Neural crest cell (in vitro differentiated cells): ENCODE results near the gene RBFOX1. TPM values are rescaled to one million over a fixed set of nuclear protein-coding genes. Genes with fewer than 3 reads are reported as not detected.

Experiments
- DNase-seq: peaks from one replicate; pipeline ENCODE4 v3.0.0; 2021; ENCODE audit warnings: low read depth, mixed read lengths, low spot score
- H3K27ac Mint-ChIP-seq: one replicate; pipeline ENCODE4 v1.8.0; 2021; ENCODE audit warnings: mild to moderate bottlenecking, mixed read lengths; ENCODE audit not compliant: unreplicated experiment
- H3K27me3 Mint-ChIP-seq: 2 replicates; pipeline ENCODE4 v1.8.0; 2021; ENCODE audit warnings: low read depth, mild to moderate bottlenecking, mixed read lengths
- H3K36me3 Mint-ChIP-seq: 2 replicates; pipeline ENCODE4 v1.8.0; 2021; ENCODE audit warnings: low read depth, mild to moderate bottlenecking, mixed read lengths
- H3K4me1 Mint-ChIP-seq: 2 replicates; pipeline ENCODE4 v1.8.0; 2021; ENCODE audit warnings: mixed read lengths
- H3K4me3 Mint-ChIP-seq: one replicate; pipeline ENCODE4 v1.8.0; 2021; ENCODE audit warnings: mild to moderate bottlenecking, mixed read lengths
- H3K9me3 Mint-ChIP-seq: 2 replicates; pipeline ENCODE4 v1.8.0; 2021; ENCODE audit warnings: mixed read lengths
- CTCF ChIP-seq: fragments of 200-600 bp; sonication (generic); conservative IDR thresholded peaks from 2 replicates; pipeline ENCODE4 v1.5.0; 2021; ENCODE audit warnings: antibody characterized with exemption, mild to moderate bottlenecking
- total RNA-seq: library from RNA; stranded (reverse); gene quantifications from 2 replicates; pipeline ENCODE4 v1.2.1, GENCODE V29; 2021

Gene RBFOX1
- total RNA-seq, 1 donor from 2014 or later = 1.4 TPM

GRCh38 chr16:7689234-7689633 is 356.6 kb downstream of the RBFOX1 start:
- H3K4me1 Mint-ChIP-seq = no peaks in the 10 kb centered on the region
- no peaks in the 10 kb centered on the region for H3K9me3 Mint-ChIP-seq
- H3K27ac Mint-ChIP-seq = no peak overlapping the region
- peaks cover 19% of the 10 kb centered on the region for H3K27me3 Mint-ChIP-seq
- TF ChIP-seq CTCF = no peak
- H3K36me3 Mint-ChIP-seq = no peaks in the 10 kb centered on the region
- no peak for DNase-seq
- H3K4me3 Mint-ChIP-seq = no peak overlapping the region

- Mint-ChIP-seq H3K27ac (no peak overlapping the region), H3K36me3 (no peaks in the 10 kb centered on the region), H3K4me1 (no peaks in the 10 kb centered on the region), H3K4me3 (no peak overlapping the region), H3K9me3 (no peaks in the 10 kb centered on the region), H3K27me3 (peaks cover 12% of the 10 kb centered on the region)
- DNase-seq = no peak
- TF ChIP-seq CTCF = no peak
These were observed 358.9 kb downstream of the RBFOX1 start for GRCh38 chr16:7691533-7691932.

GRCh38 chr16:7703672-7704071 is 371.0 kb downstream of the RBFOX1 start:
- no peak for TF ChIP-seq CTCF
- H3K9me3 Mint-ChIP-seq = no peaks in the 10 kb centered on the region
- H3K27ac Mint-ChIP-seq = no peak overlapping the region

GRCh38 chr16:7705885-7706284 is 373.2 kb downstream of the RBFOX1 start:
- H3K36me3 Mint-ChIP-seq = no peaks in the 10 kb centered on the region
- no peak overlapping the region for H3K4me3 Mint-ChIP-seq
- H3K27me3 Mint-ChIP-seq = peaks cover 3% of the 10 kb centered on the region
- no peak for TF ChIP-seq CTCF
- no peaks in the 10 kb centered on the region for H3K9me3 Mint-ChIP-seq
- no peak for DNase-seq
- H3K27ac Mint-ChIP-seq = peak overlapping the region; percentile 7
- no peaks in the 10 kb centered on the region for H3K4me1 Mint-ChIP-seq

More at GRCh38 chr16:7703672-7704071, 371.0 kb downstream of the RBFOX1 start:
- Mint-ChIP-seq H3K4me1 (no peaks in the 10 kb centered on the region), H3K27me3 (peaks cover 3% of the 10 kb centered on the region), H3K36me3 (no peaks in the 10 kb centered on the region), H3K4me3 (no peak overlapping the region)
- no peak for DNase-seq

GRCh38 chr16:7709186-7709585 is 376.5 kb downstream of the RBFOX1 start:
- Mint-ChIP-seq H3K4me1 (no peaks in the 10 kb centered on the region), H3K27me3 (no peaks in the 10 kb centered on the region), H3K27ac (no peak overlapping the region), H3K4me3 (no peak overlapping the region), H3K9me3 (no peaks in the 10 kb centered on the region), H3K36me3 (no peaks in the 10 kb centered on the region)
- no peak for TF ChIP-seq CTCF
- no peak for DNase-seq

GRCh38 chr16:7713244-7713643 is 380.6 kb downstream of the RBFOX1 start:
- no peaks in the 10 kb centered on the region for H3K27me3 Mint-ChIP-seq
- TF ChIP-seq CTCF = no peak
- no peaks in the 10 kb centered on the region for H3K36me3 Mint-ChIP-seq
- no peak overlapping the region for H3K4me3 Mint-ChIP-seq
- no peak for DNase-seq
- H3K4me1 Mint-ChIP-seq = no peaks in the 10 kb centered on the region
- H3K27ac Mint-ChIP-seq = no peak overlapping the region
- H3K9me3 Mint-ChIP-seq = no peaks in the 10 kb centered on the region
